ENCODE results near the gene CLEC6A.
"Not testable (repeated sequence)": the region's sequence is repeated elsewhere in the genome, so short reads cannot be mapped to it uniquely, and the experiment has no call there.

CLEC6A gene

DNA sequence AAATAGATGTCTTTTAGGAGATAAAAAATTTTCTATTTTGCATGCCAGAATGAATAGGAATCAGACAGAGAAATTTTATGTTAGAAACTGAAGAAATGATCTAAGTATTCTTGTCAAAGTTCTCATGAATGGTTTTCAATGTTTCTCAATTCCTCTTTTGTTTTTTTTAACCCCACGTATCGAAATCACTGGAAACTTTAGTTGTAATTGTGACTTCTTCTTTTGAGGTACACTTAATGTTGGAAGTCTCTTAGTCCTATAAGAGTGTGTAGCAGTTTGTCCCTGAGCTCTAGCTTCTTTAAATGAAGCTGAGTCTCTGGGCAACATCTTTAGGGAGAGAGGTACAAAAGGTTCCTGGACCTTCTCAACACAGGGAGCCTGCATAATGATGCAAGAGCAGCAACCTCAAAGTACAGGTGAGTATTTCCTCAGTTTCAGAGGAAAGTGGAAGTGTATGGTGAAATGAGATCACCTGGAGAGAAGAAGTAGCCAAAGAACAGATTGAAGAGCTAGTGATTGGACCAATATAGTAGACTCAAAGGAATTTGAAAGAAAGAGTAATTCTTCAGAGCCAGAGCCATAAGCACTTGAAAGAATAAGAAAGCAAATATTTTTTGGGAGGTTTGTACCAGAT is at the start of gene CLEC6A:
CLEC6A (plus strand) TSS at position 236 of the 634 bp plus-strand sequence; CDS start at position 386, 150 bp downstream.
- DNase-seq (ENCODE audit: low read depth), result no peak
- TF ChIP-seq, protein P1, sequence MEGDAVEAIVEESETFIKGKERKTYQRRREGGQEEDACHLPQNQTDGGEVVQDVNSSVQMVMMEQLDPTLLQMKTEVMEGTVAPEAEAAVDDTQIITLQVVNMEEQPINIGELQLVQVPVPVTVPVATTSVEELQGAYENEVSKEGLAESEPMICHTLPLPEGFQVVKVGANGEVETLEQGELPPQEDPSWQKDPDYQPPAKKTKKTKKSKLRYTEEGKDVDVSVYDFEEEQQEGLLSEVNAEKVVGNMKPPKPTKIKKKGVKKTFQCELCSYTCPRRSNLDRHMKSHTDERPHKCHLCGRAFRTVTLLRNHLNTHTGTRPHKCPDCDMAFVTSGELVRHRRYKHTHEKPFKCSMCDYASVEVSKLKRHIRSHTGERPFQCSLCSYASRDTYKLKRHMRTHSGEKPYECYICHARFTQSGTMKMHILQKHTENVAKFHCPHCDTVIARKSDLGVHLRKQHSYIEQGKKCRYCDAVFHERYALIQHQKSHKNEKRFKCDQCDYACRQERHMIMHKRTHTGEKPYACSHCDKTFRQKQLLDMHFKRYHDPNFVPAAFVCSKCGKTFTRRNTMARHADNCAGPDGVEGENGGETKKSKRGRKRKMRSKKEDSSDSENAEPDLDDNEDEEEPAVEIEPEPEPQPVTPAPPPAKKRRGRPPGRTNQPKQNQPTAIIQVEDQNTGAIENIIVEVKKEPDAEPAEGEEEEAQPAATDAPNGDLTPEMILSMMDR (IDR thresholded peaks at IDR 0.05; ENCODE audit: control insufficient read depth, insufficient read depth, low read depth, low read length, missing control alignments), result no peak
- H3K4me3 ChIP-seq (ENCODE audit: control insufficient read depth, low read depth, low read length), result no peak within 1 kb of the TSS

DNA sequence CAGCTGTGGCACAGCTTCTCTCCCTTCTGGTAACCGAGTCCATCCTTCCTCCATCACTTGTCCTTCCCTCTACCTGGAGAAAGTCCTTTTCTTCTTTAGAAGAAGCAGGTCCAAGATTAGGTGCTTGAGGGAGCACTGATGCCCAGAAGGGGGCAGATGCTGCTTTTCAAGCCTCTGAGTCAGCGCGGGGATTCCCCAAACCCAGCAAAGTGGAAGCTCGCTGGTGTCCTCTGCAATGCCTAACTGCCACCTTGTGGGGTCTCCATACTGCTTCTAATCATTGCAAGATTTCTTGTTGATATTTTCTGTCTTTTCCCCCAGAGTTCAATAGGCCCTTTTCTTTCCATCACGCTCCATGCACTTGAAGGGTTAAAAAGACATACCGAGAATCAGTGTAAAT is 36.2 kb upstream of the CLEC6A start:
- H3K4me3 ChIP-seq (ENCODE audit: control insufficient read depth, low read depth, low read length); DNase-seq (ENCODE audit: low read depth): not testable (repeated sequence)

DNA sequence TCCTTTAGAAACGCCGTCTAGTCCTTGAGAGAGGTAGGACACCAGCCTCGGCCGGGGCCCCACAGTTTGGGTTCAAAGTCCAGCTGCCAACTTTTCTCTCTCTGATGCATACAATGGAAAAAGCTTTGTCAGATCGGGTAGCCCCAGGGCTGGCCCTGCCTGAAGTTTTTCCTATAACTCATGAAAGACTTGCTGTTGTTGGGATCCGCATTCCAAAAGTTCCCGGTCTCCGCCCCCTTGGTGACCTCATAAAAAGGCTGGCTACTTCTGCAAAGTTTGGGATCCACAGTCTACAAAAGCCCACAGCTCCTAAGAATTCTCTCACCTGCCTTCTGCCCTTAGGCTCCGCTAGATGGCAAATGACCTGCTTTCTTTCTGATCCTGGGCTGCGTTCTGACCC is 35.3 kb upstream of the CLEC6A start:
- H3K4me3 ChIP-seq (ENCODE audit: control insufficient read depth, low read depth, low read length), result no peak overlapping the region
- TF ChIP-seq, protein P1 (IDR thresholded peaks at IDR 0.05; ENCODE audit: control insufficient read depth, insufficient read depth, low read depth, low read length, missing control alignments), result no peak
- DNase-seq (ENCODE audit: low read depth), result no peak

DNA sequence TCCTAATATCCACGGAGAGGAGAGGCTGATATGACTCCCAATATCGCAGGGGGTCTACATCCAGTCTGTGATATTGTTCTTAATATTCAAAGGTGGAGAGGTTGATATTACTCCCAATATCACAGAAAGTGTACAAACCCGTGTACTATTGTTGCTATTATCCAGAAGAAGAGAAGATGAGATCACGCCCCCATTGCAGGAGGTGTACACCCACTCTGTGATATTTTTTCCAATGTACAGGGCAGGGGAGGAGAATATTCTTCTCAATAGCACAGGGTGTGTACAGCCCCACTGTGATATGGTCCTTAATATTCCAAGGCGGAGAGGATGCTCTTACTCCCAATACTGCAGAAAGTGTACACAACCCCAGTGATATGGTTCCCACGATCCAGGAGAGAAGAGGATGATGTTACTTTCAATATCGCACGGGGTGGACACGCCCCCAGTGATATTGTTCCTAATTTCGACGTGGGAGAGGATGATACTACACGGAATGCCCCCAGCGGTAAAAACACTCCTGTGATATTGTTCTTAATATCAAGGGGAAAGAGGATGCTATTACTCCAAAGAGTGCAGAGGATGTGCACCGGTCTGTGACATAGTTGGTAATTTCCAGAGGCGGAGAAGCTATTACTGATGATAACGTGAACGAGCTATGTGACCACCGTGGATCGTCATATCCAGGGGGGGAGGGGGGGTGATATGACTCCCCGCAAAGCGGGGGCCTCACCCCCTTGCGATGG is 11.1 kb upstream of the CLEC6A start:
- not testable (repeated sequence) for H3K4me3 ChIP-seq (ENCODE audit: control insufficient read depth, low read depth, low read length); DNase-seq (ENCODE audit: low read depth)

DNA sequence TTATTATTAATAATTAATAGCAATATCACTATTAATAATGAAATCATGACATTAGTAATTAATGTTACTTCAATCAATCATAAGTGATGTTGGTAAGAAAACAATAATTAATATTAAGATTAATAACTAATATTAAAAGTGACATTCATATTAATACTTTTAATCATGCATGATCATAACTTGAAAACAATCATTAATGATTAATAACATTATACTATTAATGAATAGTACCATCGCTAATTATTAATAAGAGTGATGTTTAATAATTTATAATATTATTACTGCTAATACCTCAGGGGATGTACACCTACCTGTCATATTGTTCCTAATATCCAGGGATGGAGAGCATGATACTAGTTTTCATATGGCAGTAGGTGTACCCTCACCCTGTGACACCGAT is 10.0 kb upstream of the CLEC6A start:
- DNase-seq (ENCODE audit: low read depth), result no peak
- H3K4me3 ChIP-seq (ENCODE audit: control insufficient read depth, low read depth, low read length), result no peak overlapping the region
- TF ChIP-seq, protein P1 (IDR thresholded peaks at IDR 0.05; ENCODE audit: control insufficient read depth, insufficient read depth, low read depth, low read length, missing control alignments), result no peak

DNA sequence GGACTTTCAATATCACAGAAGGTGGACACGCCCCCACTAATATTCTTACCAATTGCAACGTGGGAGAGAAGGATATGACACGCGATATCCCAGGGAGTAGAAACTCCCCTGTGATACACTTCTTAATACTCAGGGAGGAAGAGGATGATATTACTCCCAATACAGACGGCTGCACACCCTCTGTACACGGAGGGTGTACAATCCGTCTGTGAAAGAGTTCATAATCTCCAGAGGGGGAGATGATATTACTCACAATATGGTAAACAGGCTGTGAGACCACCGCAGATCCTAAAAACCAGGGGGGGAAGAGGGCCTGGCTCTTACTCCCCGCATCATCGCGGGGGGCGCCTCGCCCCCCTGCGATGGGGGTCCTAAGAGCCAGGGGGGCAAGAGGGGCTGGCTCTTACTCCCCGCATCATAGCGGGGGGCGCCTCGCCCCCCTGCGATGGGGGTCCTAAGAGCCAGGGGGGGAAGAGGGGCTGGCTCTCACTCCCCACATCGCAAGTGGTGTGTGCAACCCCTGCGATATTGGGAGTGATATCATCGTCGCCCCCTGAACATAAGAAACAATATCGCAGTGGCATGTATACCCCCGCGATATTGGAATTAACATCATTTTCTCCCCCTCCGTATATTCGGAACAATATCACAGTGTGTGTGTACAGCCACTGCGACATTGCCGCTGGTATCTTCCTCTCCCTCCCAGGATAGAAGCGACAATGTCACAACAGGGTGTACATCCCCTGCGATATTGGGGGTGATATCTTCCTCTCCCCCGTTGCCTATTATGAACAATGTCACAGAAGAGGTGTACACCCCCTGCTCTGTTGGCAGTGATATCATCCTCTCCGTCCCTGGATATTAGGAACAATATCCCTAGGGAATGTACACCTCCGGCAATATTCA is 8.9 kb upstream of the CLEC6A start:
- H3K4me3 ChIP-seq (ENCODE audit: control insufficient read depth, low read depth, low read length), result no peak overlapping the region
- TF ChIP-seq, protein P1 (IDR thresholded peaks at IDR 0.05; ENCODE audit: control insufficient read depth, insufficient read depth, low read depth, low read length, missing control alignments), result no peak
- no peak for DNase-seq (ENCODE audit: low read depth)

DNA sequence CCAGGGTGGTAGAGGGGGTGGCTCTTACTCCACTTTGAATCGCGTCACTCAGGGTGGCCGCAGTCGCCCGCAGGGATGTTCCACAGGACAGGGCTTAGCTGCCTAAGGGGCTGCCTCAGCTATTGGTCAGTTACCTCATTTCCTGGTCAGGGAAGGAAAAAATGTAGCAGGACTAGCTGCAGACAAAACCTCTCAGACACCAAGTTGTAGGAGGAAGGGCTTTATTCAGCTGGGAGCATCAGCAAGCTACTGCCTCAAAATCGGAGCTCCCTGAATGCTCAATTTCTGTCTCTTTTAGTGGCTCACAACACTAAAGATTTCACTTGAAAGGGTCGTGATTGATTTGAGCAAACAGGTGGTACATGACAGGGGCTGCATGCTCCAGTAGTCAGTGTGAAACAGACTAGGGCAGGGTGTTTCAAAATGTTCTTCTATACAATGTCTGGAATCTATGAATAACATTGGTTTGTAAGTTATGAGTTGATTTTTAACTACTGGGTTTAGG is 6.4 kb upstream of the CLEC6A start:
- TF ChIP-seq, protein P1 (IDR thresholded peaks at IDR 0.05; ENCODE audit: control insufficient read depth, insufficient read depth, low read depth, low read length, missing control alignments), result no peak
- no peak overlapping the region for H3K4me3 ChIP-seq (ENCODE audit: control insufficient read depth, low read depth, low read length)
- DNase-seq (ENCODE audit: low read depth), result no peak
